ENCODE measurements around the gene FBXL2. TPM values are rescaled to one million over a fixed set of nuclear protein-coding genes. Genes with fewer than 3 reads are reported as not detected.

The FBXL2 gene
- total and polyA plus RNA-seq, 2 of the 4 experiments (the other 2 are of a cell fraction) = 15.8 to 21.0 TPM

DNA sequence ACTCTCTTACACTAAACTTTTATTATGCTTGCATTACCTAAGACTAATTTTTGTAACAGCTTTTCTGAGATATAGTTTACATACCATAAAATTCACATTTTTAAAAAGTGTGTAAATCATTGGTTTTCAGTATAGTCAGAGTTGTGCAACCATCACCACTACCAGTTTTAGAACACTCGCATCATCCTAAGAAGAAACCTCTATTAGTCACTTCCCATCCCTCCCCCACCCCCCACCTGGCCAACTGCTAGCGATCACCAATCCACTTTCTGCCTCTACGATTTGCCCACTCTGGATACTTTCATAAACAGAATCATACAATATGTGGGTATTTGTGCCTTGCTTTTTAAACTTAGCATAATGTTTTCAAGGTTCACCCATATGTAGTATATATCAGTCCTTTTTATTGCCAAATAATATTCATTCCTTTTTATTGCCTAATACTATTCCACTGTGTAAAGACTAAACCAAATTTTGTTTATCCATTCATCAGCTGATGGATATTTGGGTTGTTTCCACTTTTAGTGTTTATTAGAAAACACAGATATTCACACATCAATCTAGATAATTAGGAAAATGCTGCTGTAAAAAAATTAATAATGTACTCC is 139.9 kb downstream of the FBXL2 start:
- Histone ChIP-seq H3K56ac (ENCODE audit: extremely low read depth, insufficient read depth, low read length) (no peak overlapping the region), H3K4me2 (ENCODE audit: low read depth, low read length) (no peak overlapping the region), H2BK20ac (ENCODE audit: low read depth, low read length) (no peak overlapping the region), H2AK5ac (ENCODE audit: low read depth, low read length) (no peak overlapping the region), H3K79me1 (ENCODE audit: low read depth in 1 of 2, low read length in 2 of 2) (peaks cover 27 to 60% of the 10 kb centered on the region in 2 experiments), H3K27me3 (ENCODE audit: control insufficient read depth, insufficient read depth, low read length) (no peaks in the 10 kb centered on the region), H2AFZ (replicated peaks; ENCODE audit: low read length, poor library complexity) (no peak overlapping the region), H3K27ac (ENCODE audit: insufficient read depth, low read length) (no peak overlapping the region), H4K8ac (ENCODE audit: low read depth in 2 of 2, low read length in 2 of 2) (no peak overlapping the region), H4K5ac (ENCODE audit: low read depth, low read length) (no peak overlapping the region), H2BK15ac (ENCODE audit: low read depth, low read length) (no peak overlapping the region), H2BK120ac (ENCODE audit: low read depth, low read length) (no peak overlapping the region), H4K20me1 (ENCODE audit: insufficient read depth, low read length) (peaks cover 5% of the 10 kb centered on the region), H2AK9ac (replicated peaks; ENCODE audit: low read depth, low read length, poor library complexity) (no peak overlapping the region), H3K36me3 (ENCODE audit: control insufficient read depth, insufficient read depth, low read length) (peaks cover 24% of the 10 kb centered on the region), H3K4ac (ENCODE audit: low read depth, low read length) (no peak overlapping the region), H3K4me1 (ENCODE audit: control insufficient read depth, insufficient read depth, low read length) (no peaks in the 10 kb centered on the region), H3K18ac (ENCODE audit: low read depth, low read length) (no peak overlapping the region), H4K91ac (ENCODE audit: insufficient read depth, low read depth, low read length) (no peak overlapping the region), H3K9ac (ENCODE audit: low read depth, low read length) (no peak overlapping the region), H3K14ac (replicated peaks; ENCODE audit: low read depth, low read length) (no peak overlapping the region), H3K4me3 (ENCODE audit: insufficient read depth, low read depth, low read length) (no peak overlapping the region), H3K9me1 (ENCODE audit: insufficient read depth, low read length) (0 out of 2 replicates have a peak, but pooled peaks cover 5% of the 10 kb centered on the region), H3K23ac (ENCODE audit: low read depth, low read length) (no peak overlapping the region), H2BK5ac (ENCODE audit: low read depth, low read length, poor library complexity, severe bottlenecking) (no peak overlapping the region), H3K9me3 (ENCODE audit: control insufficient read depth, insufficient read depth, low read length) (no peaks in the 10 kb centered on the region)
- intact Hi-C loops (cut with micrococcal nuclease) = no loop called here
- WGBS, 2 experiments (ENCODE audit: extremely low coverage in 2 of 2, insufficient read length in 1 of 2) = no CpG with 5 or more reads among the region's 3 CpGs
- ChIA-PET CTCF (no interaction called here), POLR2A (ENCODE audit: unreplicated experiment) (no interaction called here)
- in situ Hi-C loops (cut with MboI; ENCODE audit: low sequenced_read_pairs) = no loop called here
- dilution Hi-C loops (cut with HindIII; ENCODE audit: low sequenced_read_pairs, unreplicated experiment) = no loop called here
- BruUV-seq (replicated peaks) = no TSS peak
- ATAC-seq (ENCODE audit: low read depth) = no peak
- DNase-seq = peak; percentile 47
- TF ChIP-seq CEBPB (IDR thresholded peaks at IDR 0.05; ENCODE audit: low read depth, low read length) = peak; percentile 80
- TF ChIP-seq, protein P1, sequence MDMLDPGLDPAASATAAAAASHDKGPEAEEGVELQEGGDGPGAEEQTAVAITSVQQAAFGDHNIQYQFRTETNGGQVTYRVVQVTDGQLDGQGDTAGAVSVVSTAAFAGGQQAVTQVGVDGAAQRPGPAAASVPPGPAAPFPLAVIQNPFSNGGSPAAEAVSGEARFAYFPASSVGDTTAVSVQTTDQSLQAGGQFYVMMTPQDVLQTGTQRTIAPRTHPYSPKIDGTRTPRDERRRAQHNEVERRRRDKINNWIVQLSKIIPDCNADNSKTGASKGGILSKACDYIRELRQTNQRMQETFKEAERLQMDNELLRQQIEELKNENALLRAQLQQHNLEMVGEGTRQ (IDR thresholded peaks at IDR 0.05; ENCODE audit: low read depth, low read length) = no peak
